ENCODE data around the gene RTKN. TPM values are rescaled to one million over a fixed set of nuclear protein-coding genes. Genes with fewer than 3 reads are reported as not detected.

The RTKN gene
- polyA plus RNA-seq, 2 donors = 20.2 to 20.8 TPM

DNA sequence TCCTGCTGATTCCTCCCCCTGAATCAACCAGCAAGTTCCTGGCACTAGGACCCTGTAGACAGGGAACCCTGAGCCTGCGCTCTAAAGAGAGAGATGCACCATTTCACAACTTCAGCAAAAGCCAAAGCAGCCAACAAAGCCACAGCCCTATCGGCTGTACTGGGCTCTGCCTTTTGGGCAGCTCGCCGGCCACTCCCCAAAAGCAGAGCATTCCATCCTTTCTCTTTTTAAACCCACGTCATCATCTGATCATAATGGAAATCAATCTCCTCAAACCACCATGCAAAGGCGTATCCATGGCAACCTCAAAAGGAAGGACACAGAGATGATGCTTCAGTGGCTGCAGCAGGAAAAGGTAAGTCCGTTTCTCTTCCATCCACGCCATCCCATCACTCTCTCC lies 56.3 kb downstream of the RTKN start:
- no peaks in the 10 kb centered on the region for H3K9me3 ChIP-seq (ENCODE audit: control insufficient read depth in 2 of 2, insufficient read depth in 1 of 2, low read depth in 1 of 2, low read length in 1 of 2)
- peaks cover 3 to 5% of the 10 kb centered on the region in 2 donors for H3K4me1 ChIP-seq (ENCODE audit: control insufficient read depth in 2 of 2, insufficient read depth in 2 of 2, low read length in 1 of 2)
- no peak overlapping the region for H3K4me3 ChIP-seq (ENCODE audit: low read depth in 1 of 2, low read length in 2 of 2)
- H3K36me3 ChIP-seq (ENCODE audit: control insufficient read depth in 2 of 2, insufficient read depth in 2 of 2, low read length in 1 of 2) = peaks cover 0 to 3% of the 10 kb centered on the region in 2 donors
- no peak overlapping the region for H3K27ac ChIP-seq (ENCODE audit: low read depth in 2 of 2, low read length in 1 of 2)
- no peaks in the 10 kb centered on the region for H3K27me3 ChIP-seq (ENCODE audit: control insufficient read depth in 1 of 2, insufficient read depth in 2 of 2, low read length in 2 of 2)
- whole genome bisulfite sequencing, 2 donors = 78 to 81% methylated on average over 8 of the region's 8 CpGs

DNA sequence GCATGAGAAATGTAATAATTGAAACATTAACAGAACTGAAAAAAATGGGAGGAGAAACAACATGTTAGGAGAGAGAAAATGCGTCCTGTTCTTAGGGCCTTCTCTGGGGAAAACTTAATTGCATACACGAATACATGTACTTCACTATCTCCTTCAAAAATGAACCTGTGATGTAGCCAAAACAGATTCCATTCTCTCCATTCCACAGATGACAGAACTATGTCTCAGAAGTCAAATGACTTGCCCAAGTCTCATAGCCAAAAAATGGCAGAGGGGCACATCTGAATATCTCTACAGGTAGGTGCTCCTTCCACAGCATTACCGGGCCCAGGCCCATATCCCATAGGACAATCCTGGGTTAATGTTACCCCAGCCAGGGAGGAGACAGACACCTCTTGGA lies 57.7 kb downstream of the RTKN start:
- H3K27me3 ChIP-seq (ENCODE audit: control insufficient read depth in 1 of 2, insufficient read depth in 2 of 2, low read length in 2 of 2) = no peaks in the 10 kb centered on the region
- H3K36me3 ChIP-seq (ENCODE audit: control insufficient read depth in 2 of 2, insufficient read depth in 2 of 2, low read length in 1 of 2) = peaks cover 0 to 3% of the 10 kb centered on the region in 2 donors
- H3K27ac ChIP-seq (ENCODE audit: low read depth in 2 of 2, low read length in 1 of 2) = no peak overlapping the region
- H3K4me3 ChIP-seq (ENCODE audit: low read depth in 1 of 2, low read length in 2 of 2) = no peak overlapping the region
- no peaks in the 10 kb centered on the region for H3K9me3 ChIP-seq (ENCODE audit: control insufficient read depth in 2 of 2, insufficient read depth in 1 of 2, low read depth in 1 of 2, low read length in 1 of 2)
- 75 to 84% methylated on average over 3 of the region's 3 CpGs for WGBS, 2 donors
- peaks cover 11 to 13% of the 10 kb centered on the region in 2 donors for H3K4me1 ChIP-seq (ENCODE audit: control insufficient read depth in 2 of 2, insufficient read depth in 2 of 2, low read length in 1 of 2)

DNA sequence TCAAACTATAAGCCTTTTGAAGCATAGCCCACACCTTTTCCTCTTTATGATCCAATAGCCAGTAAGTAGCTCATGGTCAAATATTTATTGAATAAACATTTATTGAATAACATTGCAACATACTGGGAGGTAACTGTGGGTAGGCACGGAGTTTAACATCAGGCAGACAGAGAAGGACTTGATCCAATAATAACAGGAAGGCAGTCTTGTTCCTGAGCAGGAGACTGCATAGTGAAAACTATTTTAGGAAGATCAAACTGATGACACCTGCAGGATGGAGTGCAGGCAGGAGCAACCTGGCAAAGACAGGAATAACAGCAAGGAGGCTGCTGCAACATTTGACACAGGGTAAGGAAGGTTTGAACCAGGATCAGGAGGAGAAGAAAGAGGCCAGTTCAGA lies 58.5 kb downstream of the RTKN start:
- H3K9me3 ChIP-seq (ENCODE audit: control insufficient read depth in 2 of 2, insufficient read depth in 1 of 2, low read depth in 1 of 2, low read length in 1 of 2) = no peaks in the 10 kb centered on the region
- H3K4me1 ChIP-seq (ENCODE audit: control insufficient read depth in 2 of 2, insufficient read depth in 2 of 2, low read length in 1 of 2) = peaks cover 11 to 13% of the 10 kb centered on the region in 2 donors
- WGBS, 2 donors = 23% methylated on average over 1 of the region's 1 CpG
- H3K4me3 ChIP-seq (ENCODE audit: low read depth in 1 of 2, low read length in 2 of 2) = no peak overlapping the region
- peaks cover 0 to 3% of the 10 kb centered on the region in 2 donors for H3K36me3 ChIP-seq (ENCODE audit: control insufficient read depth in 2 of 2, insufficient read depth in 2 of 2, low read length in 1 of 2)
- H3K27ac ChIP-seq (ENCODE audit: low read depth in 2 of 2, low read length in 1 of 2) = no peak overlapping the region
- no peaks in the 10 kb centered on the region for H3K27me3 ChIP-seq (ENCODE audit: control insufficient read depth in 1 of 2, insufficient read depth in 2 of 2, low read length in 2 of 2)

DNA sequence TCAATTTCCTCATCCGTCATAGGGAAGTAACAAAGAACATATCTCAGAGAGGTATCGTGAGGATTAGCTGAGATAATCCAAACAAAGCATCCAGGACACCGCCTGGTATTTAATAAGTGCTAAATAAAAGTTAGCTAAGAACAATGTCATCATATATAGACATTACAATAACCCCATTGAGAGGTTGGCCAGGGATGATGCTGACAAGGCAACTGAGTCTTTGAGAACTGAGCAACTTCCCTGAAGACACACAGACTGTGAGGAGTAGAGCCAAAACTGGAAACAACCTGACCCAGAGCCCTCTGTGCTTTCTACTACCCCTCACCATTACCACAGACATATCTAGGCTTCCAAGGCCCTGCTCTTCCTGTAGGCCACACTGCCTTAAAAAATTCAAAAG lies 60.0 kb downstream of the RTKN start:
- no peaks in the 10 kb centered on the region for H3K27me3 ChIP-seq (ENCODE audit: control insufficient read depth in 1 of 2, insufficient read depth in 2 of 2, low read length in 2 of 2)
- H3K36me3 ChIP-seq (ENCODE audit: control insufficient read depth in 2 of 2, insufficient read depth in 2 of 2, low read length in 1 of 2) = peaks cover 6 to 9% of the 10 kb centered on the region in 2 donors
- peaks cover 10 to 11% of the 10 kb centered on the region in 2 donors for H3K4me1 ChIP-seq (ENCODE audit: control insufficient read depth in 2 of 2, insufficient read depth in 2 of 2, low read length in 1 of 2)
- no peak overlapping the region for H3K27ac ChIP-seq (ENCODE audit: low read depth in 2 of 2, low read length in 1 of 2)
- 85 to 86% methylated on average over 3 of the region's 3 CpGs for WGBS, 2 donors
- H3K4me3 ChIP-seq (ENCODE audit: low read depth in 1 of 2, low read length in 2 of 2) = no peak overlapping the region
- no peaks in the 10 kb centered on the region for H3K9me3 ChIP-seq (ENCODE audit: control insufficient read depth in 2 of 2, insufficient read depth in 1 of 2, low read depth in 1 of 2, low read length in 1 of 2)

DNA sequence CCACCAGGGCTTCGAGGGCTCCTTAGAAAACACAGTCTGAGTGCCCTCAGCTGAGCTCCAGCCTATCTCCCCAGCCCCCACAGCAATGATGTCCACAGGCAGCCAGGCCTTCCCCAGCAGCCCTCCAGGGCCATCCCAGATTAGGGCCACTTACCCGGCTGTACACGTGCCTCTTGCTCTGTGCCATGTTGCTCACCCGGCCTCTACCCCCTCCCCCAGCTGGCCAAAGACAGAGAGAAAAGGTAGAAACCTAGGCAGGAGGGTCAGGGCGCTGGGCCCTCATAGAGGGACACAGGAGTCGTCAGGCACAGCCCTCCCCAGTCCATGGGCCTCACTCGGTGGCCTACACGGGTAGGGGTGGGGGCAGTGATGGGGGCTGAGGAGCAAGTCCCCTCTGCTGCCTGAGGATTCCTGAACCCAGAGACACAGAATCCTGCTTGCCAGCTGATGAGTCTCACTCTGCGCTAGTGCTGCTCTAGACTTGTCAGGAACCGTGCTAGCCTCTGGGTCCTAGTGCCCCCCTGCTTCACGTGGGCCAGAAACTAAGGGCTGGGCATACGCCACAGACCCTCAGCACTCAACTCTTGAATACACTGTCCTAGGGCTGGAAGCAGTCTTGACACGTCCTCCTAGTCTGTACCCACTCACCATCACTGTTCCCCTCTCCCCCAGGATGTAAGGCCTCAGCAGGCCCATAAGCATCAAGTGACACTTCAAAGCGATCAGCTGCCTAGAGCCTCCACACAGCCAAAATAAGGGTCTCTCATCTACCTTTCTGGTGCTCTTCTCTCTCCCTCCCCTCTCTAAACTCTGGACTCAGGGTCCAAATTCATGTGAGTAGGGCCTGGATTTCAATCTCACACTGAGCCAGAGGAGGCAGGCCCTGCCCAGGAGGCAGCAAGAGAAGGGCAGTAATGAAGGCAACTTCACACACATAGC lies 61.6 kb downstream of the RTKN start, which contains the start of gene DCTN1:
Gene DCTN1 (minus strand): TSS at position 461 of the 939 bp plus-strand sequence. CDS start 274 bp downstream, at position 187.
- peaks cover 10 to 11% of the 10 kb centered on the region in 2 donors for H3K4me1 ChIP-seq (ENCODE audit: control insufficient read depth in 2 of 2, insufficient read depth in 2 of 2, low read length in 1 of 2)
- H3K9me3 ChIP-seq (ENCODE audit: control insufficient read depth in 2 of 2, insufficient read depth in 1 of 2, low read depth in 1 of 2, low read length in 1 of 2) = no peaks in the 10 kb centered on the region
- H3K27ac ChIP-seq (ENCODE audit: low read depth in 2 of 2, low read length in 1 of 2) = no peak within 1 kb of the TSS
- no peaks in the 10 kb centered on the region for H3K27me3 ChIP-seq (ENCODE audit: control insufficient read depth in 1 of 2, insufficient read depth in 2 of 2, low read length in 2 of 2)
- H3K4me3 ChIP-seq (ENCODE audit: low read depth in 1 of 2, low read length in 2 of 2) = peak within 1 kb of the TSS; percentile 21 to 34
- 23 to 29% methylated on average over 14 of the region's 14 CpGs for WGBS, 2 donors
- peaks cover 4 to 16% of the 10 kb centered on the region in 2 donors for H3K36me3 ChIP-seq (ENCODE audit: control insufficient read depth in 2 of 2, insufficient read depth in 2 of 2, low read length in 1 of 2)

DNA sequence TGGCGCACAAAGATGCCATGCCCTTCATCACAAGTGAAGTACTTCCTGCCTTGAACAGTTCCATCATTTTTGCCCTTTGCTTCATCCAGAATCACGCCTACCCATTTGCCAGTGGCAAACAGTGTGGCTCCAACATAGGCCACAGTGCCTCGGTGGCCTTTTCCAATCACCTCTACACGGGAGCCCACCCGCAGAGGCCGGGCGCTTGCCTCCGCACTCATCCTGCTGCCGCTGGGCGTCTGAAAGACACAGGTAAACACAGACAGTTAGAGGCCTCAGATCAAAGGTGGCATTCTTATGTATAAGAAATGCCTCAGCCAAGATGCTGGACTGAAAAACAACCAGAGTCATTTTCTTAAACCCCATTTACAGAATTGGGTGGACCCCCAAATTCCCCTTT lies 63.7 kb downstream of the RTKN start:
- H3K4me1 ChIP-seq (ENCODE audit: control insufficient read depth in 2 of 2, insufficient read depth in 2 of 2, low read length in 1 of 2) = peaks cover 16 to 17% of the 10 kb centered on the region in 2 donors
- no peak overlapping the region for H3K4me3 ChIP-seq (ENCODE audit: low read depth in 1 of 2, low read length in 2 of 2)
- no peak overlapping the region for H3K27ac ChIP-seq (ENCODE audit: low read depth in 2 of 2, low read length in 1 of 2)
- no peaks in the 10 kb centered on the region for H3K9me3 ChIP-seq (ENCODE audit: control insufficient read depth in 2 of 2, insufficient read depth in 1 of 2, low read depth in 1 of 2, low read length in 1 of 2)
- 89 to 91% methylated on average over 10 of the region's 10 CpGs for WGBS, 2 donors
- H3K36me3 ChIP-seq (ENCODE audit: control insufficient read depth in 2 of 2, insufficient read depth in 2 of 2, low read length in 1 of 2) = peaks cover 4 to 16% of the 10 kb centered on the region in 2 donors
- no peaks in the 10 kb centered on the region for H3K27me3 ChIP-seq (ENCODE audit: control insufficient read depth in 1 of 2, insufficient read depth in 2 of 2, low read length in 2 of 2)

DNA sequence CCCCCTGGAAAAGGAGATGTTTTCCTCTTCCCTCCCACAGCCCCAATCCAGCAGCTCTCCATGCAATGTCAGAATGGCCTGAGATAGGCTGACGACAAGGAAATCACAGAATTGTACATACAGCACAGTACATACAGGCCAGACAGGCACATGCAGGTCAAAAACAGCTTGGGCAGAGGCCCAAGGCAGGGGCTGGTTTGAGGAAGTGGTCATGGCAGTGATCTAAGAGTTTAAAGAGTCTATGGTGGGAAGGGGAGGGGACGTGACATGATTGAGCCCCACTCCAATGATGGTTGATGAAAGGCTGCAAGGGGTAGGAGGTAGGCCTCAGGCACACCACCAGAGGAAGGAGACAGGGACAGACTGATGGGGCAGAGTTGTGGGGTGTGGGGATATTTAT lies 65.9 kb downstream of the RTKN start:
- no peaks in the 10 kb centered on the region for H3K9me3 ChIP-seq (ENCODE audit: control insufficient read depth in 2 of 2, insufficient read depth in 1 of 2, low read depth in 1 of 2, low read length in 1 of 2)
- no peaks in the 10 kb centered on the region for H3K27me3 ChIP-seq (ENCODE audit: control insufficient read depth in 1 of 2, insufficient read depth in 2 of 2, low read length in 2 of 2)
- H3K4me3 ChIP-seq (ENCODE audit: low read depth in 1 of 2, low read length in 2 of 2) = no peak overlapping the region
- 85 to 88% methylated on average over 2 of the region's 2 CpGs for WGBS, 2 donors
- peaks cover 16 to 17% of the 10 kb centered on the region in 2 donors for H3K4me1 ChIP-seq (ENCODE audit: control insufficient read depth in 2 of 2, insufficient read depth in 2 of 2, low read length in 1 of 2)
- H3K36me3 ChIP-seq (ENCODE audit: control insufficient read depth in 2 of 2, insufficient read depth in 2 of 2, low read length in 1 of 2) = peaks cover 11 to 23% of the 10 kb centered on the region in 2 donors
- H3K27ac ChIP-seq (ENCODE audit: low read depth in 2 of 2, low read length in 1 of 2) = no peak overlapping the region

Other genes starting within 250 kb of the RTKN start
- gene MTHFD2, start 243.3 kb downstream of the RTKN start, polyA plus RNA-seq = 10 to 100 TPM; 11.1 to 35.4 TPM
- under 1 TPM; 0.28 to 0.33 TPM for gene SLC4A5, start 98.5 kb downstream of the RTKN start, polyA plus RNA-seq
- gene DCTN1, start 61.6 kb downstream of the RTKN start, polyA plus RNA-seq = 10 to 100 TPM; 60.8 to 83.3 TPM
- gene C2orf81, start 20.3 kb downstream of the RTKN start, polyA plus RNA-seq = under 1 TPM; 0.81 to 0.92 TPM
- 1 to 10 TPM; 3.5 to 5.4 TPM for gene WDR54, start 20.2 kb downstream of the RTKN start, polyA plus RNA-seq
- 10 to 100 TPM; 33.4 to 44.9 TPM for gene INO80B, start 13.2 kb upstream of the RTKN start, polyA plus RNA-seq
- 10 to 100 TPM; 41.3 to 50.1 TPM for gene WBP1, start 16.5 kb upstream of the RTKN start, polyA plus RNA-seq
- 10 to 100 TPM; 21.3 to 26.8 TPM for gene MOGS, start 23.4 kb upstream of the RTKN start, polyA plus RNA-seq
- gene MRPL53, start 30.7 kb upstream of the RTKN start, polyA plus RNA-seq = 10 to 100 TPM; 60.6 to 72.3 TPM
- gene CCDC142, start 41.1 kb upstream of the RTKN start, polyA plus RNA-seq = 10 to 100 TPM in 1 of 2 donors, 1 to 10 TPM in 1; 4.3 to 10.3 TPM
- 10 to 100 TPM in 1 of 2 donors, 1 to 10 TPM in 1; 9.7 to 13.4 TPM for gene TTC31, start 41.1 kb upstream of the RTKN start, polyA plus RNA-seq
- under 1 TPM; 0.12 to 0.18 TPM for gene LBX2, start 57.7 kb upstream of the RTKN start, polyA plus RNA-seq
- 10 to 100 TPM; 16.1 to 18.2 TPM for gene PCGF1, start 65.8 kb upstream of the RTKN start, polyA plus RNA-seq
- under 1 TPM in 1 of 2 donors, not detected in 1; 0.01 TPM for gene TLX2, start 72.5 kb upstream of the RTKN start, polyA plus RNA-seq
- 1 to 10 TPM; 3.4 to 7.3 TPM for gene DQX1, start 84.3 kb upstream of the RTKN start, polyA plus RNA-seq
- 100 to 1,000 TPM; 116 to 186 TPM for gene AUP1, start 87.8 kb upstream of the RTKN start, polyA plus RNA-seq
- gene HTRA2, start 88.0 kb upstream of the RTKN start, polyA plus RNA-seq = 10 to 100 TPM; 15.8 to 21.0 TPM
- gene LOXL3, start 112.0 kb upstream of the RTKN start, polyA plus RNA-seq = under 1 TPM; 0.71 to 0.79 TPM
- gene DOK1, start 112.8 kb upstream of the RTKN start, polyA plus RNA-seq = 1 to 10 TPM; 1.6 to 2.5 TPM
- gene M1AP, start 206.4 kb upstream of the RTKN start, polyA plus RNA-seq = under 1 TPM; 0.04 to 0.10 TPM
- under 1 TPM; 0.55 to 0.59 TPM for gene SEMA4F, start 212.3 kb upstream of the RTKN start, polyA plus RNA-seq